Activated CD8-positive, alpha-beta memory T cell treated with anti-CD3 and anti-CD28 coated beads for 1 hour (primary cell): Measurements from ENCODE around the gene SNCB.
"Not testable (repeated sequence)": the region's sequence is repeated elsewhere in the genome, so short reads cannot be mapped to it uniquely, and the experiment has no call there.

ENCODE experiments used
- DNase-seq, 2 donors: peaks; one replicate each; pipeline ENCODE4 v3.0.0-alpha.2; 2020; ENCODE audit warnings: low read depth in 1 of 2; ENCODE audit errors: extremely low read depth in 1 of 2

The SNCB gene

DNA sequence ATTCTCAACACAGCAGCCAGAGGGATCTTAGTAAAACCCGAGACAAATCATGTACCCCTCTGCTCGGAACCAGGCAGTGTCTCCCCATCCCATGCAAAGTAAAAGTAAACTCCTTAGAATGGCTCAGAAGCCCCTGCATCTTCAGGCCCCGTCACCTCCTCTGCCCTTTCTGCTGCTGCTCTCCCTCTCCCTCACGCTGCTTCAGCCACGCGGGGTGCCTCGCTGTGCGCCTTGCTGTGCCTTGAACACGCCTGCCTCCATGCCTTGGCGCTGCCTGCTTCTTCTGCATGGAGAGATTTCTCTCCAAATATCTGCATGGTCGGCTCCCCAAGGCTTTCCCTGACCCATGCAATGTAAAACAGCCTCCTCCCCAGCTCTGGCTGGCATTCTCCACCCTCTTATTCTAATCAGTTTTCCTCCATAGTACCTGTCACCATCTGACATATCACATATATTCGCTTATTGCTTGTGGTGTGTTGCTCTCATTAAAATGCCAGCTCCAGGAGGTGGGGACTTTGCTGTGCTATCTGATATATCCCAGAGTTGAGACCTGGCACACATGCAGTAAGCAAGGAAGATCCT lies 28.3 kb downstream of the SNCB start:
- DNase-seq: no peak

DNA sequence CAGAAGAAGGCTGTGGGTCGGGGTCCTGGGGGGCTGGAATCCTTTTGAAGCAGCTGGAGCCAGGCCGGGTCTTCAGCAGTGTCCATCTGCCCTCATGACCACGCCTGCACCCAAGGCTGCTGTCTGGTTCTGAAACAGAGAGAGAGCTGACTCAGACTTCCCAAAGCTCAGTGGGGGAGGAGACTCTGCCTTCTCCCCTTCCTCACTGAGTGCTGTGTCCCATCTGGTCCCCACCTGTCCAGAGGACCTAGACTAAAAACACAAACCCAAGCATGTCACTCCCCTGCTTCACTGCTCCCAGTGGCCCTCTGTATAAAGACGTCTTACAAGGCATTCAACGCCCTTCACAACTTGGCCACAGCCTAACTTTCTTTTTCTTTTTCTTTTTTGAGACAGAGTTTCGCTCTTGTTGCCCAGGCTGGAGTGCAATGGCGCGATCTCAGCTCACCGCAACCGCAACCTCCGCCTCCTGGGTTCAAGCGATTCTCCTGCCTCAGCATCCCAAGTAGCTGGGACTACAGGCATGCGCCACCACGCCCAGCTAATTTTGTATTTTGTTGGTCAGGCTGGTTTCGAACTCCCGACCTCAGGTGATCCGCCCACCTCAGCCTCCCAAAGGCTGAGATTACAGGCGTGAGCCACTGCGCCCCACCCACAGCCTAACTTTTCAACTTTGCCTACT lies 30.4 kb downstream of the SNCB start:
- not testable (repeated sequence) for DNase-seq

DNA sequence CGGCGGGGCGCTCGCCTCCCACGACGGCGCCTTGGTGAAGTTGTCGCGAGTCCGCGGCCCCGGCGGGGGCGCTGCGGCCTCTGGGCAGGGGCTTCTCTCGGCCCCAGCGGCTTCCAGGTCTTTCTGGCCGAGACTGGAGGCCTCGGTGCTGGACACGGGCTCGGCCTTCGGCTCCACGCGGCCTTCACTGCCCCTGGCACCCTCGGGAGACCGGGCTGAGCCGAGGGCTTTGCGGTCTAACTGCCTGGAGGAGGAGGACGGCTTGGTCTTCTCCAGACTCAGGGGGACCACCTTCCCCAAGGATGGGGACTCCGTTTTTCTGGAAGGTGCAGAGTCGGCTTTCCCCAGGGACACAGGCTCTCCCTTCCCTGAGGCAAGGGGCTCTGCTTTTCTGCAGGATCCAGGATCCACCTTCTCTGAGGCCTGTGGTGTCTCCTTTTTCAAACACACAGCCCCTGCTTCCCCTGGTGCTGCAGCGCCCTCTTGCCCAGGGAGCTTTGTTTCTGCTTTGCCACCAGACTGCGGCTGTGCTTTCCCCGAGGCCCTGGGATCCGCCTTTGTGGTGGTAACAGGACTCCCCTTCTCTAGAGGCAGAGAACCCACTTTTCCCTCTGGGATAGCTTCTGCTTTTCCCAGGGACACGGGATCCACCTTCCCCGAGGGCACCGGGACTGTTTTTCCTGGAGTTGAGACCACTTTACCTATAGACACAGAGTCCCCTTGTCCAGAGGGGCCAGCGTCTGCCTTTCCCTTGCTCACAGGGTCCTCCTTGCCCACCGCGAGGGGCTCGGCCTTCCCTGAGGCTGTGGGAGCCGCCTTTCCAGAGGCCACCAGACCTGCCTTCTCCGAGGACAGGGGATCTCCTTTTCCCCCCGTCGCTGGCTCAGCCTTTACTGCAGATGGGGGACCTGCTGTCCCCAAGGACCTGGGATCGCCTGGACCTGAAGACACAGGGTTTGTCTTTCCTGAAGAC lies 32.6 kb downstream of the SNCB start:
- no peak for DNase-seq

DNA sequence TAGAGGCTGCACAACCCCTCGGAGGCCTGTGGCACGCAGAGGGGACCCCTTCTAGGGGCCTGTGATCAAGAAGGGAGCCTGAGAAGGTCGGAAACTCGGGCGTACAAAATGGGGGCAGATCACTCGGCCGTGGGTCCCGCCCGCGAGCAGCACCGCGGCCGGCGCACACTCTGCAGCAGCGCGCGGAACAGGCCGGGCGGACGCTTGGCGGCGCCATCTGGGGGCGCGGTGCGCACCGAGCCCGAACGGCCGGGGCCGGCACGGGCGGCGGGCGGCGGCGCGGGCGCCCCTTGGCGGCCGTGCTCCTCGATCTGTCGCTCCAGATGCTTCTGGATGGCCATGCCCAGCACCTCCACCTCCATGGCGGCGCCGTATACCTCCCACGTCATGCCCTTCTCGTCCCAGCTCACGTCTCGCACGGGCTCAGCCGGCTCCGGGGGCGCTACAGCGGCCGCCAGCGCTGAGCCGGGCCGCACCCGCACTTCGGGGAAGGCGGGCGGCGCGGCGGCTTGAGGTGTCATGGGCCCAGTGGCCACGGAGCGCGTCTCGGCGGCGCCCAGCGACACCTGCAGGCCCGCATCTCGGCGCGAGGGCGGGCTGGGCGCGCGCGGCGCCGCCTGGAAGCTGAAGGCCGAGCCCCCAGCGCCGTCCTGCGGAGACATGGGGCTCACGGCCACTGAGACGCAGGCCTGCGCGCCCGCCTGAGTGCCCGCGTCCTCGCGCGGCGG lies 33.5 kb downstream of the SNCB start:
- peak; percentile 27 to 51 for DNase-seq

DNA sequence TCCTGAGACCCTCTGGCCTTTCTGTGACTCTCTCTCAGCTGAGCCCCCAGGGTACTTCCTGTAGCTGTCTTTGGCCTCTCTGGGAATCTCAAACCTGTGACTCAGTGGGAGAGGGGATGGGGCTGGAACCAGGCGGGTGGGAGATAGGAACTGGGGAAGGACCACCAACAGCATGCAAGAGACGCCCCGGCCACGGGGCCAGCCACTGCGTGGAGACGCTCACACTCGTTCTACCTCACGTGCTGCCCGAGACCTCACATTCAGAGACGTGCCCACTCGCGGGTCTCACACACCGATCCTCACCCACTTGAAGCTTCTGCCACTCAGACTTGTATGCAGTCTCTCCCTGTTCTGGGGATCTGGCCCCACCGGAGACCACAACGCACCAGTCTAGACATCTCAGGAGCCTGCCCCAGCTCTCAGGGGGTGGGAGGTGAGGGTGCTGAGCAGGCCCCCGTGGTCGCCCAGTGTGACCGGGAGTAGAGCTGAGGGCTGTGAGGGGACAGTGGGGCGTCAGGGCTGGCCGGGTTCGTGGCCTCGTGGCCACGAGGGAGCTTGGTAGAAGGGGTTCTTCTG lies 34.2 kb downstream of the SNCB start:
- DNase-seq: no peak

DNA sequence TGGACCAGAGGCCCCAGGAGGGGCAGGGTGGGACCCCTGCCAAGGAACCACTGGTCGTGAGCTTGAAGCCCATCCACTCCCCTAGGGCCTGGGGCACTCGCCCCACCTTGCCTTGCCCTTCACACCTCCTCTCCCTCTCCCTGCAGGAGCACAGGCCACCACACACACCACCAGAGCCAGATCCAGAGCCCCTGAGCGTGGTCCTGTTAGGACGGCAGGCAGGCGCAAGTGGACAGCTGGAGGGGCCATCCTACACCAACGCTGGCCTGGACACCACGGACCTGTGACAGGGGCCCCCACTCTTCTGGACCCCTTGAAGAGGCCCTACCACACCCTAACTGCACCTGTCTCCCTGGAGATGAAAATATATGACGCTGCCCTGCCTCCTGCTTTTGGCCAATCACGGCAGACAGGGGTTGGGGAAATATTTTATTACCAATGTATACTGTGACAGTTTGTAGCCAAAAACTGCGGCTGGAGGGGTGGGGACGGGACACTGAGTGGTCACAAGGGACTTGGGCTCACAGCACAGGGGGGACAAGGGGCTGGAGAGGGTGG lies 34.9 kb downstream of the SNCB start:
- no peak for DNase-seq

DNA sequence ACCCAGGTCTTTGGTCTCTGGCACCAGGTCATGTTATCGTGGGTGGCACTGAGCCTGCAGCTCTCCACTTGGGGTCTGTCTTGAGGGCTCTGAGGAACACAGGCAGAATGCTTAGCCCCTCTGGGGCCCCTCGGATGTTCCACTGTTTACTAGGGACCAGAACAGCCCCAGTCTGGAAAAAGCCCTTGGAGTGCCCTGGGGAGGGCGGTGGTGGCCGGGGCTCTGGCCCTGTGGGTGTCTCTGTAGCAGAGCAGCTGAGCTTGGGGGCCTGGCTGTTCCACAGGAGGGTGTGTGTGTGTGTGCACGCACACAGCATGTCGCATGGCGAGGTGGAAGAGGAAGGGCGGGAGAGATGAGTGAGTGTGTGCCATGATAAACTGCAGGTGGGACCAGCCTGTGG lies 35.8 kb downstream of the SNCB start:
- DNase-seq: no peak

DNA sequence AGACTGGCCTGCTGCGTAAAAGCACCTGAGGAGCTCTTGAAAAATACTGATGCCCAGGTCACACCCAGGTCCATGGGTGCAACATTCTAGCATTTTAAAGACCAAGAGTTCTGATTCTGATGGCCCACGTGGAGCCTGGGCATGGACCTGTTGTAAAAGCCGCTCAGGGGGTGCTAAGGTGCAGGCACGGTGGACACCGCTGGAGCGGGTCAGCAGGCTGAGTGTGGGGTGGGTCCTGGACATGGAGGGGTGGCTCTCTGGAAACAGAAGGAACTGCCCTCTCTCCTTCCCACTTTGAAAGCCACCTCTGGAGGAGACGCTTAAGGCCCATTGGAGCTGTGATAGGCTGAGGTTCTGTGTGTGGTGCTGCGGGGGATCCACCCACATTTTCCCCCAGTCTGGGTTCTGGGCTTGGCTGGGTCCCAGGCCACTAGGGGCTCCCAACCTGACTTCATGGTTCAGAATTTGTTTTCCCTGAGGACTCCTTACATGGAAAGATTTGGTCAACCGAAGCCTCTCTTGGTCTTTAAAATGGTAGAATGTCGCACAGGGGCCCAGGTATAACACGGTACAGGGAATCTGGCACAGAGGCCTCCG lies 37.0 kb downstream of the SNCB start:
- DNase-seq: no peak

DNA sequence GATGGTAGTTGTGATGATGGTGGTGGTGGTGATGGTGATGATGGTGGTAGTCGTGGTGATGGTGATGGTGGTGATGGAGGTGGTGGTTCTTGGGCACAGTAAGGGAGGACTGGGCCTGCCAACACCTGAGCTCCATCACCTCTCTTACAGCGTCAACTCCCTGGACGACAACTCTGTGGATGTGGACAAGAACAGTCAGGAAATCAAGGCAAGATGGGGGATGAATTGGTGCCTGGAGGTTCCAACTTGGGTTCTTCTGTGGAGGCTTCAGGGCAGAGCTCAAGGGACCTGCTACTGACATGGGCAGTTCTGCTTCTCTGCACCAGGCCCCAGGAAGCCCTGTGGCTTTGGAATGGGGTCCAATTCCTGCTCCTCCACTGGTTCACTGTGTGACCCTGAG lies 37.8 kb downstream of the SNCB start:
- no peak for DNase-seq

DNA sequence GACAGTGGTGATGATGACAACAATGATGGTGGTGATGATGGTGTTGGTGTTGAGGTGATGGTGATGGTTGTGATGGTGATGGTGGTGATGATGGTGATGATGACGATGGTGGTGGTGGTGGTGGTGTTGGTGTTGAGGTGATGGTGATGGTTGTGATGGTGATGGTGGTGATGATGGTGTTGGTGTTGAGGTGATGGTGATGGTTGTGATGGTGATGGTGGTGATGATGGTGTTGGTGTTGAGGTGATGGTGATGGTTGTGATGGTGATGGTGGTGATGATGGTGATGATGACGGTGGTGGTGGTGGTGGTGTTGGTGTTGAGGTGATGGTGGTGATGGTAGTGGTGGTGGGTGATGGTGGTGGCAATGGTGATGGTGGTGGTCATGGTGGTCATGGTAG lies 38.7 kb downstream of the SNCB start:
- DNase-seq: not testable (repeated sequence)

DNA sequence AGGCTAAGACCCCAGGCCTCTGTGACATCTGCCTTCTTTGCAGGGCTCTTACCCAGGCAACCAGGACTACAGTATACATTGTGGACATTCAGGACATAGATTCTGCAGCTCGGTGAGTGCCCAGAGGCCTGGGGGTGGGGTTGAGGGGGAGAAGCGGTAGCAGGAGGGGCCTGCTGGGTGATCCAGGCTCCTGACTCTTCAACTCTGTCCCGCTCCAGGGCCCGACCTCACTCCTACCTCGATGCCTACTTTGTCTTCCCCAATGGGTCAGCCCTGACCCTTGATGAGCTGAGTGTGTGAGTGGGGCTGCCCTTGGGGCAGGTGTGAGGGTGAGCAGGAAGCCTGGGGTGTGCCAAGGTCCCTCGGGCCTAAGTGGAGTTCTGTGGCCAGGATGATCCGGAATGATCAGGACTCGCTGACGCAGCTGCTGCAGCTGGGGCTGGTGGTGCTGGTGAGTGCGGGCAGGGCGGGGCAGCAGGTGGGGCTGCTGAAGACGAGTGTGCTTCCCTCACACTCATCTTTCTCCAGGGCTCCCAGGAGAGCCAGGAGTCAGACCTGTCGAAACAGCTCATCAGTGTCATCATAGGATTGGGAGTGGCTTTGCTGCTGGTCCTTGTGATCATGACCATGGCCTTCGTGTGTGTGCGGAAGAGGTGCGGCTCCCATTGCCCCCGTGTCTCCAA lies 40.2 kb downstream of the SNCB start:
- no peak for DNase-seq

DNA sequence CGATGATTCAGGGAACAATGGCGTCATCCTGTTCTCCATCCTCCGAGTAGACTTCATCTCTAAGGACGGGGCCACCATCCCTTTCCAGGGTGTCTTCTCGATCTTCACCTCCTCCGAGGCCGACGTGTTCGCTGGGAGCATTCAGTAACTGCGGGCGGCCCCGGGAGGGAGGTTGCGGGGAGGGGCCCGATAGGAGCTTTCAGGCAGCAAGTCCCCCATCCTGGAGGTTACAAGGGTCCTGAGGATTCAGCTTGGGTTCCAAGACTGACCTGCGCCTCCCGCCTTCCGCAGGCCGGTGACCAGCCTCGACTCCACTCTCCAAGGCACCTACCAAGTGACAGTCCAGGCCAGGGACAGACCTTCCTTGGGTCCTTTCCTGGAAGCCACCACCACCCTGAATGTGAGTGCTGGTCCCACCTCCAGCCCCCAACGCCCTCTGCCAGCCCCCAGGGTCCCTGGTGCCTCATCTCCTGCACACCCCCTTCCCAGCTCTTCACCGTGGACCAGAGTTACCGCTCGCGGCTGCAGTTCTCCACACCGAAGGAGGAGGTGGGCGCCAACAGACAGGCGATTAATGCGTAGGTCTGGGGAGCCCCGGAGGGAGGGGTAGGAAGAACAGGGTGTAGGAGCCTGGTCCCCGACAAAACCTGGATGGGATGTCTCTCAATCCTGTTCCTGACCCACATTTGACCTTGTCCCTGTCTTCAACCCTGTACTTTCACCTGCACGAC lies 41.1 kb downstream of the SNCB start:
- no peak for DNase-seq

DNA sequence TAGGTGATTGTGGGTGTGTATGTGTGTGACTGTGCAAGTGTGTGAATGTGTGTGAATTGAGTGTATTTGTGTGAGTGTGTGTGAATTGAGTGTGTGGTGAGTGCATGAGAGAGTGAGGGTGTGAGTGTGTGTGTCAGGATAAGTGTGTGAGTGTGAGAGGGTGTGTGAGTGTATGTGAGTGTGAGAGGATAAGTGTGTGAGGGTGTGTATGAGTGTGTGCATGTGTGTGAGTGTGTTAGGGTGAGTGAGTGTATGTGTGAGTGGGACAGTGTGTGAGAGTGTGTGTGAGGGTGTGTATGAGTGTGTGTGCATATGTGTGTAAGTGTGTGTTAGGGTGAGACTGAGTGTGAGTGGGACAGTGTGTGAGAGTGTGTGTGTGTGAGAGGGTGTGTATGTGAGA lies 42.0 kb downstream of the SNCB start:
- DNase-seq: no peak

DNA sequence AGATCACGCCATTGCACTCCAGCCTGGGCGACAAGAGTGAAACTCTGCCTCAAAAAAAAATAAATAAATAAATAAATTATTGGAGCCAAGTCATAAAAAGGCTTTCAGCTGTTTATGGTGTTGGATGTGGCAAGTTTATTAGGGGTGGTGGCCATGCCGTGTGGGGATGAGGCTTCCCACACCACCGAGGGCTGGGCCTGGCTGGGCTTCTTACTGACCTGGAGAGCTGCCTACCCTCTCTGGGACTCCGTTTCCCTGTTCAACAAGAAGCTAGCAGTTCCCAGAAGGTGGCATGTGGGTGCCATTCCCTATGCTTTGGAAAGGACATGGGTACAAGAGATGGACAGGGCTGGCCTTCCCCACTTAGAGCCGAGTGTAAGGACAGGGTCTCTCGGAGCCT lies 42.9 kb downstream of the SNCB start:
- no peak for DNase-seq

DNA sequence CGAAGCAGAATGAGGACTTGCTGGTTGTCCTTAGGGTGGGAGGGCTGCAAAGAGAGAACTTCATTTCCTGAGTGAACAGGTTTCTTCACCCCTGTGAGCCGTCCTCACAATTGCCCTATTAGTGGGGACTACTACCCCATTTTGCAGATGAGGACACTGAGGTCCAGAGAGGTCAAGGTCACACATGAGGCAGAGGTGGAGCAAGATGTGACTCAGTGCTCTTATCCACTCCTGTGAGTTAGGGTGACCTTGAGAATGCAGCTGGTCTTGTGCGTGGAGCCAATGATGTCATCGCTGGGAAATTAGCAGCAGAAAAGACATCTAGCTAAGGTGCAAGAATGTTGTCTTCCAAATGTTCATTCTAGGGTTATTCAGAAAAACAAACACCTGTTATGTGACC lies 47.3 kb downstream of the SNCB start:
- no peak for DNase-seq

DNA sequence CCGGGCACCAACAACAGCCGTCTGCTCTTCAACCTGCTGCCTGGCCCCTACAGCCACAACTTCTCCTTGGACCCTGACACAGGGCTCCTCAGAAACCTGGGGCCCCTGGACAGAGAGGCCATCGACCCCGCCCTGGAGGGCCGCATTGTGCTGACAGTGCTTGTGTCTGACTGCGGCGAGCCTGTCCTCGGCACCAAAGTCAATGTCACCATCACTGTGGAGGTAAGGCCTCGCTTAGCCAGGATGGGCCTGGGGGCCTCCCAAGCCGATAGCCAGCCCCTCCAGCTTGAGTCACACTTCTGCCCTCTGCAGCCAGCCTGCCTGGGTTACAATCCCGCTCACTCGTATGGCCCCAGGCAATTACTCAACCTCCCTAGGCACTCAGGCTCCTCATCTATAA lies 49.0 kb downstream of the SNCB start:
- no peak for DNase-seq

DNA sequence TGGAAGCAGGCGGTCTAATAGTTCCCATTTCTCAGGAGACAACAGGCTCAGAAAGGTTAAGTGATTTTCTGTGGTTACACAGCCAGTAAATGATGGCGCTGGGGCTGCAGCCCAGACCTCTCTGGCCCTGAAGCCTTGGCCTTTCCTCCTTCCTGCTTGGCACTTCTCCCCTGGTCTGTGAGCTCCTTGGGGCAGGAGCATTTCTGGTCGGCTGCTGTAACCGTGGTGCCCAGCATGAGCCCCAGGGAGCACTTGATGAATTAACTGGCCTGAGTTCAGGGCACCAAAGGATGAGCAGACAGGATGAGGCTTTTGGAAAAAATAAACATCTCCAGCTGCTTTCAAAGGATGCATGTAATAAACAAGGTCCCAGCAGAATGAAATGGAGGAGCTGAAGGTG lies 51.0 kb downstream of the SNCB start:
- DNase-seq: no peak

DNA sequence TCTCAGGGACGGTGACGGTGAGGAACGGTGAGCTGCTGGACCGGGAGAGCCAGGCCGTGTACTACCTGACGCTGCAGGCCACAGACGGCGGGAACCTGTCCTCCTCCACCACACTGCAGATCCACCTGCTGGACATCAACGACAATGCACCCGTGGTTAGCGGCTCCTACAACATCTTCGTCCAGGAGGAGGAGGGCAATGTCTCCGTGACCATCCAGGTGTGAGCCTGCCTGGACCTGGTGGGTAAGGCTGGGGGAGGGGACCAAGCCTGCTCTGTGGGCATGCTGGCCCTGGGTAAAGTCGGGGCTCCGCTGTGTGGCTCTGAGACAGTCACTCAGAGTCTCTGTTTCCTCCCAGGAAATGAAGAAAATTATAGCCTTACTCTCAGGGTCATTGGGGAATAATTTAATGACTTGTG lies 51.9 kb downstream of the SNCB start:
- DNase-seq: peak in 1 of 2 donors; percentile 11
